ENCODE measurements around the gene CLDN2. TPM values are rescaled to one million over a fixed set of nuclear protein-coding genes. Genes with fewer than 3 reads are reported as not detected.
"Not testable (repeated sequence)": the region's sequence is repeated elsewhere in the genome, so short reads cannot be mapped to it uniquely, and the experiment has no call there.

Gene CLDN2
- 10 to 100 TPM in 3 of 4 donors, 1 to 10 TPM in 1; 9.9 to 86.5 (median 36.0) TPM for total RNA-seq

- no peak for DNase-seq
- TF ChIP-seq POLR2A (IDR thresholded peaks at IDR 0.05) (no peak), CTCF (IDR thresholded peaks at IDR 0.05) (no peak)
- H3K27ac ChIP-seq: no peak within 1 kb of the TSS
- H3K27me3 ChIP-seq: no peaks in the 10 kb centered on the region
- H3K9me3 ChIP-seq: no peaks in the 10 kb centered on the region
- H3K4me3 ChIP-seq: no peak within 1 kb of the TSS
- no peaks in the 10 kb centered on the region for H3K4me1 ChIP-seq
- H3K36me3 ChIP-seq: no peaks in the 10 kb centered on the region
These were observed at the start of gene CLDN2 for GRCh38 chrX:106919932-106920452. Gene CLDN2 (plus strand): TSS chrX:106920402. CDS start chrX:106928229, 7,827 bp downstream.

GRCh38 chrX:106872796-106873195, 47.4 kb upstream of the CLDN2 start:
- H3K4me1 ChIP-seq: not testable (repeated sequence)

GRCh38 chrX:106874075-106874474, 46.1 kb upstream of the CLDN2 start:
- H3K27me3 ChIP-seq: no peaks in the 10 kb centered on the region
- DNase-seq: no peak

More at GRCh38 chrX:106872796-106873195, 47.4 kb upstream of the CLDN2 start:
- H3K4me3 ChIP-seq, H3K27me3 ChIP-seq, H3K9me3 ChIP-seq, H3K36me3 ChIP-seq, DNase-seq, H3K27ac ChIP-seq: not testable (repeated sequence)

GRCh38 chrX:106875151-106875550, 45.1 kb upstream of the CLDN2 start:
- Histone ChIP-seq H3K27ac (no peak overlapping the region), H3K4me1 (no peaks in the 10 kb centered on the region), H3K9me3 (no peaks in the 10 kb centered on the region), H3K4me3 (no peak overlapping the region), H3K36me3 (no peaks in the 10 kb centered on the region), H3K27me3 (no peaks in the 10 kb centered on the region)
- TF ChIP-seq CTCF (IDR thresholded peaks at IDR 0.05) (no peak), POLR2A (IDR thresholded peaks at IDR 0.05) (no peak)
- no peak for DNase-seq

More at GRCh38 chrX:106874075-106874474, 46.1 kb upstream of the CLDN2 start:
- Histone ChIP-seq H3K4me3 (no peak overlapping the region), H3K4me1 (no peaks in the 10 kb centered on the region), H3K9me3 (no peaks in the 10 kb centered on the region), H3K36me3 (no peaks in the 10 kb centered on the region), H3K27ac (no peak overlapping the region)
- no peak for TF ChIP-seq POLR2A (IDR thresholded peaks at IDR 0.05)
- peak; percentile 42 to 72 (median 61) for TF ChIP-seq CTCF (IDR thresholded peaks at IDR 0.05)

GRCh38 chrX:106889468-106889867, 30.7 kb upstream of the CLDN2 start:
- no peaks in the 10 kb centered on the region for H3K36me3 ChIP-seq
- H3K4me1 ChIP-seq: peaks cover 0 to under 1% (median 0%) of the 10 kb centered on the region in 4 donors
- H3K9me3 ChIP-seq: no peaks in the 10 kb centered on the region
- TF ChIP-seq POLR2A (IDR thresholded peaks at IDR 0.05) (no peak), CTCF (IDR thresholded peaks at IDR 0.05) (no peak)
- DNase-seq: no peak
- H3K27me3 ChIP-seq: no peaks in the 10 kb centered on the region
- H3K27ac ChIP-seq: no peak overlapping the region
- H3K4me3 ChIP-seq: no peak overlapping the region

GRCh38 chrX:106891762-106892460, 28.3 kb upstream of the CLDN2 start:
- TF ChIP-seq CTCF (IDR thresholded peaks at IDR 0.05): no peak
- no peak for TF ChIP-seq POLR2A (IDR thresholded peaks at IDR 0.05)
- DNase-seq: peak in 1 of 3 donors; percentile 52
- H3K27me3 ChIP-seq: no peaks in the 10 kb centered on the region
- H3K36me3 ChIP-seq: no peaks in the 10 kb centered on the region
- no peak overlapping the region for H3K27ac ChIP-seq
- H3K9me3 ChIP-seq: no peaks in the 10 kb centered on the region
- H3K4me1 ChIP-seq: peaks cover 0 to 7% (median 0%) of the 10 kb centered on the region in 4 donors
- H3K4me3 ChIP-seq: no peak overlapping the region
